Smooth muscle cell (in vitro differentiated cells): Measurements from ENCODE around the gene FAM25A. TPM values are rescaled to one million over a fixed set of nuclear protein-coding genes. Genes with fewer than 3 reads are reported as not detected.

ENCODE experiments used
- DNase-seq: peaks from one replicate; lab custom pipeline; 2025; ENCODE audit not compliant: unreplicated experiment; lab: John Stamatoyannopoulos, UW
- H2AFZ ChIP-seq: fragments of 200-600 bp; sonication (generic); 2 replicates; pipeline ENCODE4 v1.6.0; 2016; ENCODE audit warnings: antibody characterized with exemption, low read depth, mild to moderate bottlenecking
- H3F3A ChIP-seq: fragments of 200-600 bp; sonication (generic); 2 replicates; pipeline ENCODE4 v1.6.0; 2017; ENCODE audit warnings: antibody characterized with exemption, low read depth
- H3K27ac ChIP-seq: fragments of 200-600 bp; sonication (generic); 2 replicates; pipeline ENCODE4 v1.5.1; 2016; ENCODE audit warnings: low read depth, mild to moderate bottlenecking
- H3K27me3 ChIP-seq: fragments of 200-600 bp; sonication (generic); 2 replicates; pipeline ENCODE4 v1.6.1; 2016; ENCODE audit warnings: low read depth, mild to moderate bottlenecking
- H3K36me3 ChIP-seq: fragments of 200-600 bp; sonication (generic); 2 replicates; pipeline ENCODE4 v1.5.1; 2016; ENCODE audit warnings: low read depth
- H3K4me1 ChIP-seq: fragments of 200-600 bp; sonication (generic); 2 replicates; pipeline ENCODE4 v1.5.1; 2016; ENCODE audit warnings: low read depth
- H3K4me2 ChIP-seq: fragments of 200-600 bp; sonication (generic); 2 replicates; pipeline ENCODE4 v1.6.0; 2016; ENCODE audit warnings: mild to moderate bottlenecking
- H3K4me3 ChIP-seq: fragments of 200-600 bp; sonication (generic); 2 replicates; pipeline ENCODE4 v1.5.1; 2016; ENCODE audit warnings: mild to moderate bottlenecking
- H3K79me2 ChIP-seq: fragments of 200-600 bp; sonication (generic); 2 replicates; pipeline ENCODE4 v1.6.0; 2016; ENCODE audit warnings: low read depth, mild to moderate bottlenecking
- H3K9ac ChIP-seq: fragments of 200-600 bp; sonication (generic); 2 replicates; pipeline ENCODE4 v1.6.0; 2016; ENCODE audit warnings: low read depth
- H3K9me3 ChIP-seq: fragments of 200-600 bp; sonication (generic); replicated peaks from 2 replicates; pipeline ENCODE4 v1.5.1; 2016; ENCODE audit warnings: low read depth
- H4K20me1 ChIP-seq: fragments of 200-600 bp; sonication (generic); 2 replicates; pipeline ENCODE4 v1.6.0; 2016; ENCODE audit warnings: low read depth
- WGBS: methylation state at CpG from one replicate; pipeline ENCODE4 v1.1.7; 2016; ENCODE audit warnings: low lambda C conversion rate; 5-methylcytosine and 5-hydroxymethylcytosine counted together
- polyA plus RNA-seq: library from polyadenylated mRNA; unstranded; fragments of >200 nt; fragmentation: Nextera tagmentation; extraction: Ambion mirVana; gene quantifications from 2 replicates; pipeline ENCODE4 v1.2.1, GENCODE V29; 2016
- total RNA-seq: library from RNA; depleted of rRNA; stranded (reverse); fragments of >200 nt; gene quantifications from 2 replicates; pipeline ENCODE4 v1.2.3, GENCODE V29; 2014
- TF ChIP-seq, protein P1 (sequence below): fragments of 200-600 bp; sonication (generic); IDR thresholded peaks from 2 replicates; pipeline ENCODE4 v1.5.1; 2017; ENCODE audit warnings: borderline replicate concordance, mild to moderate bottlenecking, antibody characterized with exemption; ENCODE audit not compliant: insufficient read depth, poor library complexity, severe bottlenecking

FAM25A gene
- total and polyA plus RNA-seq, 2 experiments from 2014 or later = 7.0 TPM; not detected in 1

DNA sequence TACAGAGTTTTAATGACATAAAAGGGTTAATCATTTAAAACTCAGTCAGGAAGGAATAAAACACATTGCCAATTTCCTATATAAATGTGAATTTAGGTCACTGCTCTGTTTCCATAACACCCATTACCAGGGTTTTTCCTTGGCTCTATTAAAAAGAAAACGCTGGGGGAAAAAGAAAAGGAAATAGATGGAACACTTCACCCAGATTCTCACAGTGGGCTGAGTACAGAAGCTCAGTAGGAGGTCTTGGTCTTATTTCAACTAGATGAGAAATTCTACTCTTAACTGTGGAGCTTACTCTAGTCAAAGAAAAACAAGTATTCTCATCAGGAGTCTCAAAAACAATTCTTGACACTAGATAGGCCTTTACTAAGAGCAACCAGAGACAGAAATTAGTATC, 38.1 kb downstream of the FAM25A start:
- H3K4me3 ChIP-seq = no peak overlapping the region

DNA sequence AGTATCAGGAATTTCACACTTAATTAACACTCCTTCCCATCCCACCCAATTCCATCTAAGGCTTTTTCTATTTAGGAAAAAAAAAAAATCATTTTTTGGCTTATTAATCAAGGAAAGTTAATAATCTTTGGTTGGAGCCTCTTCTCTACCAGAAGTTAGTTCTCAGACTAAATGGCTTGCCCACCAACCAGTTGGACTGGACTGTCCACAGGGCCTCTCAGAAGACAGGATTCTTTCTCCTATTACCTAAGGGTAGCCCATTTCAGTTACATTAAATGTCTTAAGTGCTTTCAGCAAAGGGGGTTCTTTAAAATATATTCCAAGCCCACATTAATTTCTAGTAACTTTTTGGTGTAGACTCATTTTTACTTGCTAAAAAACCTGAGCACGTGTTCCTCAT, 39.3 kb downstream of the FAM25A start:
- no peak overlapping the region for H3K27ac ChIP-seq
- peaks cover 10% of the 10 kb centered on the region for H3F3A ChIP-seq
- H4K20me1 ChIP-seq = no peaks in the 10 kb centered on the region
- H3K4me1 ChIP-seq = peaks cover 11% of the 10 kb centered on the region
- no peak for DNase-seq
- TF ChIP-seq, protein P1, sequence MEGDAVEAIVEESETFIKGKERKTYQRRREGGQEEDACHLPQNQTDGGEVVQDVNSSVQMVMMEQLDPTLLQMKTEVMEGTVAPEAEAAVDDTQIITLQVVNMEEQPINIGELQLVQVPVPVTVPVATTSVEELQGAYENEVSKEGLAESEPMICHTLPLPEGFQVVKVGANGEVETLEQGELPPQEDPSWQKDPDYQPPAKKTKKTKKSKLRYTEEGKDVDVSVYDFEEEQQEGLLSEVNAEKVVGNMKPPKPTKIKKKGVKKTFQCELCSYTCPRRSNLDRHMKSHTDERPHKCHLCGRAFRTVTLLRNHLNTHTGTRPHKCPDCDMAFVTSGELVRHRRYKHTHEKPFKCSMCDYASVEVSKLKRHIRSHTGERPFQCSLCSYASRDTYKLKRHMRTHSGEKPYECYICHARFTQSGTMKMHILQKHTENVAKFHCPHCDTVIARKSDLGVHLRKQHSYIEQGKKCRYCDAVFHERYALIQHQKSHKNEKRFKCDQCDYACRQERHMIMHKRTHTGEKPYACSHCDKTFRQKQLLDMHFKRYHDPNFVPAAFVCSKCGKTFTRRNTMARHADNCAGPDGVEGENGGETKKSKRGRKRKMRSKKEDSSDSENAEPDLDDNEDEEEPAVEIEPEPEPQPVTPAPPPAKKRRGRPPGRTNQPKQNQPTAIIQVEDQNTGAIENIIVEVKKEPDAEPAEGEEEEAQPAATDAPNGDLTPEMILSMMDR = no peak
- 95% methylated on average over 1 of the region's 1 CpG for WGBS
- no peak overlapping the region for H3K4me2 ChIP-seq
- no peaks in the 10 kb centered on the region for H3K79me2 ChIP-seq
- no peak overlapping the region for H3K4me3 ChIP-seq
- no peak overlapping the region for H2AFZ ChIP-seq
- H3K9ac ChIP-seq = no peak overlapping the region
- no peaks in the 10 kb centered on the region for H3K9me3 ChIP-seq
- no peaks in the 10 kb centered on the region for H3K27me3 ChIP-seq
- H3K36me3 ChIP-seq = peaks cover 33% of the 10 kb centered on the region

More for the DNA sequence above, 38.1 kb downstream of the FAM25A start:
- H2AFZ ChIP-seq = no peak overlapping the region
- 97% methylated on average over 1 of the region's 1 CpG for WGBS
- H3K27ac ChIP-seq = no peak overlapping the region
- H3K36me3 ChIP-seq = peaks cover 33% of the 10 kb centered on the region
- no peak overlapping the region for H3K9ac ChIP-seq
- H3K4me1 ChIP-seq = peaks cover 11% of the 10 kb centered on the region
- no peaks in the 10 kb centered on the region for H3K79me2 ChIP-seq
- H3F3A ChIP-seq = peaks cover 10% of the 10 kb centered on the region
- no peak for DNase-seq
- H4K20me1 ChIP-seq = no peaks in the 10 kb centered on the region
- no peak overlapping the region for H3K4me2 ChIP-seq
- H3K27me3 ChIP-seq = no peaks in the 10 kb centered on the region
- H3K9me3 ChIP-seq = no peaks in the 10 kb centered on the region
- TF ChIP-seq, protein P1 = no peak

DNA sequence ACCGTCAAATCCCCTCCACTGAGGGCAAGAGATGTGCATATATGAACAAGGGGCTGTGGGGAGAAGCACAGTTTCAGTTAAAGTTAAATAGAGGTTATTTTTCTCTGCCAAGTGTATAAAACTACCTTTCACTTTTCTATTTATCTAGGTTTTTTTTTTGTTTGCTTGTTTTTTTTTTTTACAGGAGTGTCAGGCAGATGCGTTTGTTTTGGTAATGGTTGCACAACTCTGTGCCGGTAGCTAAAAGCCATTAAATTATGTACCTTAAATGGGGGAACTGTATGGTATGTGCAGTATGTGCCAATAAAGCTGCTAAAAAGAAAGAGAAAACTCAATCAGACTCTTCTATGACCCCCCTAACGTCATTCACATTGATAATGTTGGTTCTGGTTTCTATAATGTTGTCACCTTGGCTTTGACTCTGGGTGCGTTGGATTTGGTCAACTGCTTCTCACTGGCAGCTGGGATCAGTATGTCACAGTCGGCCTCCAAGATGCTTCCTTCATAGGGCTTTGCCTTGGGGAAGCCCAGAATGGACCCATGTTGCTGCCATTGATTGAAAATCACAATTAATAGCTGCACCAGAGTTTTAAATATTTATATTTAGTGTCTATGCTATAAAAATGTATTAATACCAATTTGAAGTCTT, 40.3 kb downstream of the FAM25A start:
- no peak overlapping the region for H3K27ac ChIP-seq
- no peaks in the 10 kb centered on the region for H4K20me1 ChIP-seq
- H3K9ac ChIP-seq = no peak overlapping the region
- H3K4me3 ChIP-seq = no peak overlapping the region
- peaks cover under 1% of the 10 kb centered on the region for H3F3A ChIP-seq
- H3K4me1 ChIP-seq = peaks cover under 1% of the 10 kb centered on the region
- no peaks in the 10 kb centered on the region for H3K9me3 ChIP-seq
- 94% methylated on average over 6 of the region's 6 CpGs for WGBS
- H3K36me3 ChIP-seq = peaks cover 33% of the 10 kb centered on the region
- no peaks in the 10 kb centered on the region for H3K79me2 ChIP-seq
- H3K27me3 ChIP-seq = no peaks in the 10 kb centered on the region
- DNase-seq = no peak
- no peak overlapping the region for H3K4me2 ChIP-seq
- H2AFZ ChIP-seq = no peak overlapping the region
- TF ChIP-seq, protein P1 = no peak

DNA sequence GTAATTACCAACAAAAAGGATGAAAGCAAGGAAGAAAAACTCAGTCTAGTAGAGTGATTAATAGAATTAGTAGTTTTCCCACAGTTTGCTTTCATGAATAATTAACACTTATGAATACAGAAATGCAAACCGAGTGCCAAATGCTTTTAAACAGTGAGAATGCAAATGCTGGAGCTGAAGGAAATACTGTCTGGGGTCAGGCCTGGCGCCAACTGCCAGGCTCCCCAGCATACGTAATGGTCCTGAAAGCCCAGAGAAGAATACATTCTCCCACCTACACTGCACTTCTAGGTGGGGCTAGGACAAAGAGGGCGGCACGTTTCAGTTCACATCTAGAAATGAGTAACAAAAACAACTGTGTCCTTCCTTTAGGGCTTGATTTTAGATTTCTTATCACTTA, 44.6 kb downstream of the FAM25A start:
- Histone ChIP-seq H3F3A (no peaks in the 10 kb centered on the region), H3K36me3 (peaks cover 20% of the 10 kb centered on the region)
- 96% methylated on average over 5 of the region's 5 CpGs for WGBS

More for the DNA sequence above, 44.6 kb downstream of the FAM25A start:
- Histone ChIP-seq H3K27ac (no peak overlapping the region), H3K79me2 (no peaks in the 10 kb centered on the region), H3K4me1 (no peaks in the 10 kb centered on the region), H3K9me3 (no peaks in the 10 kb centered on the region), H3K4me3 (no peak overlapping the region), H2AFZ (no peak overlapping the region), H3K27me3 (no peaks in the 10 kb centered on the region), H3K4me2 (no peak overlapping the region), H3K9ac (no peak overlapping the region), H4K20me1 (no peaks in the 10 kb centered on the region)
- no peak for DNase-seq
- TF ChIP-seq, protein P1 = no peak
